Mammary epithelial cell (primary cell): ENCODE results near the gene NUP133.

Experiments used
- CTCF ChIP-seq, 2 donors: IDR thresholded peaks in 1 of 2; conservative IDR thresholded peaks in 1 of 2; 2 replicates each; pipeline ENCODE4 v1.5.1; 2011 to 2012; ENCODE audit warnings: inconsistent platforms in 2 of 2, low read length in 2 of 2, mild to moderate bottlenecking in 2 of 2, control low read depth in 1 of 2, low read depth in 1 of 2; ENCODE audit not compliant: insufficient read depth in 1 of 2; ENCODE audit errors: extremely low read depth in 1 of 2
- EZH2 ChIP-seq: IDR thresholded peaks from 2 replicates; pipeline ENCODE4 v1.6.1; 2012; ENCODE audit warnings: low read length, inconsistent platforms, borderline replicate concordance

GRCh38 chr1:229478852-229479251, 29.3 kb downstream of the NUP133 start:
- no peak for TF ChIP-seq EZH2
- no peak for TF ChIP-seq CTCF (conservative IDR thresholded peaks at IDR 0.05 in 1 of 2, IDR thresholded peaks at IDR 0.05 in 1 of 2; ENCODE audit: extremely low read depth in 1 of 2, insufficient read depth in 1 of 2, low read depth in 1 of 2, low read length in 2 of 2)
